GM12875 (cell line): Measurements from ENCODE around the gene SOX6.

Experiments
- H3K4me3 ChIP-seq: one replicate; pipeline ENCODE4 v1.5.1; 2011; ENCODE audit warnings: low read depth, low read length, control low read depth
- CTCF ChIP-seq: IDR thresholded peaks from 2 replicates; pipeline ENCODE4 v1.5.1; 2011; ENCODE audit warnings: low read depth, mild to moderate bottlenecking, control low read depth, inconsistent platforms, low read length, moderate library complexity, borderline replicate concordance; ENCODE audit not compliant: insufficient read depth

The SOX6 gene

DNA sequence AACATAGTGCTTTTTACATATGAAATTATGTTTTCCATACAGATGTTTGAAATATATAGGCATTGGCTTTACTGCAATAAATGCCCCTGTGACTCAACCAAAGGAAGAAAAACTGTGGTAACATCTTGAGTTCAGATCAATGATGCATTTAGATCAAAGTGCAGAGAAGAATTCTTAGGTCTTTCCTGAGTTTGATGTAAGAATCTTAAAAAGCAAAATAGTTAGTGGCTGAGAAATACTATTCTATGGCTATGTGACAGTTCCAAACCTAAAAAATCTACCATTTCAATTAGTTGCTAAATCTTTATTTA is 93.7 kb downstream of the SOX6 start:
- H3K4me3 ChIP-seq = no peak overlapping the region
- TF ChIP-seq CTCF = no peak

- TF ChIP-seq CTCF = no peak
- H3K4me3 ChIP-seq = no peak overlapping the region
Observed at GRCh38 chr11:16261836-16262644, 94.3 kb downstream of the SOX6 start.

- TF ChIP-seq CTCF = no peak
- H3K4me3 ChIP-seq = no peak overlapping the region
Observed at GRCh38 chr11:16252373-16252772, 104.0 kb downstream of the SOX6 start.

DNA sequence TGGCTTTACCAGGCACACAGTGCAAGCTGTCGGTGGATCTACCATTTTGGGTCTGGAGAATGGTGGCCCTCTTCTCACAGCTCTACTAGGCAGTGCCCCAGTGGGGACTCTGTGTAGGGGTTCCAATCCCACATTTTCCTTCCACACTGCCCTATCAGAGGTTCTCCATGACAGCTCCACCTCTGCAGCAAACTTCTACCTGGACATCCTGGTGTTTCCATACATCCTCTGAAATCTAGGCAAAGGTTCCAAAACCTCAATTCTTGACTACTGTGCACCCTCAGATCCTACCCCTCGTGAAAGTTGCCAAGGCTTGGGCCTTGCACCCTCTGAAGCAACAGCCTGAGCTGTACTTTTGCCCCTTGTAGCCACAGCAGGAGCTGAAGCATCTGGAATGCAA is 108.1 kb downstream of the SOX6 start:
- no peak for TF ChIP-seq CTCF
- H3K4me3 ChIP-seq = no peak overlapping the region

DNA sequence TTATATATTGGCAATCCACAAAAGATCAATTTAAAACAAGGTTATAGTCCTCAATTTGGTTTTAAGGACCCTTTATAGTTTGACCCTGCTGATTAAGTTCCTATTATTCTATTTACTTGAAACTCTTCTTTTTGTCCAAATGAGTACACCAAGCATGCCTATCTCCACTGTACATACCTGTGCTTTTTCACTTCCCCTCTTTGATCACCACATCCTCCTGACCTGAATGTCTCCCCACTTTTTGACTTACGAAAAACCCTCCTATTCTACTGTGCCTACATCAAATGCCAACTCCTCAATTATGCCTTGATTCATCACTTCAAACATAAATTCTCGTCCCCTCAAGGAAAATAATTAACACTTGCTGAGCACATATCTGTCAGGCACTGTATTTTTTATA is 113.5 kb downstream of the SOX6 start:
- no peak for TF ChIP-seq CTCF
- no peak overlapping the region for H3K4me3 ChIP-seq

GRCh38 chr11:16240687-16241086 is 115.7 kb downstream of the SOX6 start:
- H3K4me3 ChIP-seq = no peak overlapping the region
- no peak for TF ChIP-seq CTCF
